ENCODE results near the gene MYOC. TPM values are rescaled to one million over a fixed set of nuclear protein-coding genes. Genes with fewer than 3 reads are reported as not detected.
"Not testable (repeated sequence)": the region's sequence is repeated elsewhere in the genome, so short reads cannot be mapped to it uniquely, and the experiment has no call there.

MYOC gene
- total RNA-seq, 1 donor from 2014 or later = 6.3 TPM

DNA sequence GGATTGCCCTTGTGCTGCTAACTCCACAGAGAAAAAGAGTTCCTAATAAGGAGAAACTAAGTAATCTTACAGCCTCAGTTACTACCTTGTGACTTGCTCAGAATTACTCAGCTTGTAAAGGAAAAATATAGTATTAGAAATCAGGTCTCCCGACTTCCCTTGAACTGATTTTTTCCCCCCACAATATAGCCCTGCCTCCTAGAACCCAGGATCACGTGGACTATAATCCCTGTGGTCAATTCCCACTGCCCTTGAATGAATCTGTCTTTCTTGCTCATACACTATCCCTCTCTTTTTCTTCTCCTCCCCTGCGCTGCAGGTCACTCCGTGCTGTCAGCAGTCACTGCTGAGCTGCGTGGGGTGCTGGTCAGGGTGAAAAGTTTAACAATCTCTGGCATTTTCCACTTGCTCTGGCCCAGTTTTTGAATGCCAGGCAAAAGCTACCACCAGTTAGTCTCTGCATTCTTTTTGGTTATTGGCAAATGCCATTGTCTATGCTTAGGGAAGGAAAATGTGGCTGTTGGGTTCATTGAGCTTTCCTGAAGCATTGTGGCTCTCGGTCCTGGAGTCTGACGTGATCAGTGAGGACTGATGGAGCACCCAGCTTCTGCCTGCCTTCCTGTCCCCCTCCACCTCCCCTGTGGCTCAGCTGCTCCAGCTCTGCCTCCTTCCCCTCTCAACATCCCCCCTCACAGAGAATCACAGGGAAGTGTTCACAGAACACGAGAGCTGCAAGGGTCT, 1.9 kb upstream of the MYOC start:
- no peak for DNase-seq (ENCODE audit: low spot score)

DNA sequence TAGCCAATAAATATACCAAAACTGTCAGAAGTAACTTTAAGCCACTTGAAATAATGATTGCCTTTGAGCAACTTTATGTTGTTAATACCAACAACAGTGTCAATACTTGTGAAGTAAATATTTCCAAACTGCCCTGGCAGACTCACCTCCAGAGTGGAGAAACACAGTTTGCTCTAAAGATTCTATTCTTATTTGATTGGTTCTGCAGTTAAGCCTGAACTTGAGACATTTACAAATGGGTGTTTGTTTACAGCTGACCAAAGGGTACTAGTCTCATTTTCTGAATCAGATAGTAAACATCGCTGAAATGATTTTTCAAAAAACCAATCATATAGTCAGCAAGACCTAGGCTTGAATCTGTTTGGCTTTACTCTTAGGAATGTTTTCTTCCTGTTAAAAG, 1.3 kb upstream of the MYOC start:
- DNase-seq (ENCODE audit: low spot score) = no peak

DNA sequence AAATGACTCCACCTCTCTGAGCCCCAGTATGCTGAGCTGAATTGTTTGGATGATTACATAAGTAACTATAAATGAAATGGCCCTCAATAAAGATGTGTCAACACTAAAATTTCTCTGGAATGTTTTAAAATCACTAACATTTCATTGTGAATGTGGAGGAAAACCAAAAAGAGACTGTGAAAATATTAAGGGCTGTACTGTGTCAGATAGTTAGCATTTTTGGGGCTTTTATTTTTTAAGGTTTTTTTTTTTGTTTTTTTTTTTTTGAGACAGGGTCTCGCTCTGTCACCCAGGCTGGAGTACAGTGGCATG, 6.3 kb downstream of the MYOC start:
- no peak for DNase-seq (ENCODE audit: low spot score)

DNA sequence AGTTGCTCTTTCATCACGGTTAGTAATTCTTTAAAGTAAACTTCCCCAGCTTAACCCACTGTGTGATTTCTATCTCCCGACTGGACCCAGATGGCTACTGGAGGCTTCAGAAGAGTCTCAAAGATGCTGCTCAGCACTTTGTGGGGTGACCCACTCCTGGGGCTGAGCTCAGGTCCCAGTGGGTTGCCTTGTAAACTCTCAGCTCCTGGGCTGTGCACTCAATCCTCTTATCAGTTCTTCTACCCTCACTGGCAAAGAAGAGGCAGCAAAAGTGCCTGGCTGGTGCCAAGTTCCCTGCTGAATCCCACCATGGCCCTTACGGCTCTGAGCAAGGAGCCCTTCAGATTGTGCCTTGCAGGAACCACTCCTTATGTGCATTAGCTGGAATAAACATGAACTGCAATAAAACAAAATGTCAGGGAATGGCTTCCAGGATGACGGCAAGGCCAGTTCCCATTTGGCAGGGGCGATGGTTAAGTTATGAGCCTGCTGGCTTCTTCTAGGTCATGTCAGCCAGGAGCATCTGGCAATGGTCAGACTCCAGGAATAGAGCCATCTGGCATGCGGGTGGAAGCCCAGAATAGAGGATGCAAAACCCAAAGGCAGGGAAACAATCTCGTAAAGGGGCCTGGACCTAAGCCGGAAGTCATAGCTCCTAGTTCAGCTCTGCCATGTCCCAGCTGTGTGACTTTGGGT, 6.8 kb downstream of the MYOC start:
- no peak for DNase-seq (ENCODE audit: low spot score)

DNA sequence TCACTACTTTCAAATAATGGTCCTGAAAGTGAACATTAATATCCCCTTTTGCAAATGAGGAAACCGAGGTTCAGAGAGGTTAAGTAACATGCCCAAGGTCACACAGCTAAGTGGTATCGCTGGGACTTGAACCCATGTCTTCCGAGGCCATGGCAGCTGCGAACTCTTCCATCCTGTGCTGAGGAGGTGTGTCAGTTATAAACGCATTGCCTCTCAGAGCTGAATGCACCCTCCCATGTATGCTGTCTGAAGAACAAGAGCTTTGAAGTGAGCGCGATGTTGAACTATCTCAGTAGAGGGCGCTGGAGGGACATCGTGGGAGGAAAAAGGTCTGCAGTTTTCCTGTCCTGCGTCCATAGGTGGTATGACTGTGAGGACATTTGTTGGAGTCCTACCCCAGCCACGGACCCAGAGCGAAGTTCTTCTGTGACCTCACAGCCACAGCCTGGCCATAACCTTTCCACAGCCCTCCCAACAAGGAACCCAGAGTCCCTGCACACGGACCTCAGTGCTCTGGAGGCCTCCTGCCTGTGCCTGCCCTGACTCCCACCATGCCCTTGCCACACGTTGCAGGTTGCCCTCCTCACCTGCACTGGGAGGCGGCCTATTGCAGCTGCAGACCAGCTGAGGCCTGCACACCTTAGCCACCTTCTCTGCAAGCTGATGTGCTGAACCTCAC, 7.5 kb downstream of the MYOC start:
- DNase-seq (ENCODE audit: low spot score) = no peak

DNA sequence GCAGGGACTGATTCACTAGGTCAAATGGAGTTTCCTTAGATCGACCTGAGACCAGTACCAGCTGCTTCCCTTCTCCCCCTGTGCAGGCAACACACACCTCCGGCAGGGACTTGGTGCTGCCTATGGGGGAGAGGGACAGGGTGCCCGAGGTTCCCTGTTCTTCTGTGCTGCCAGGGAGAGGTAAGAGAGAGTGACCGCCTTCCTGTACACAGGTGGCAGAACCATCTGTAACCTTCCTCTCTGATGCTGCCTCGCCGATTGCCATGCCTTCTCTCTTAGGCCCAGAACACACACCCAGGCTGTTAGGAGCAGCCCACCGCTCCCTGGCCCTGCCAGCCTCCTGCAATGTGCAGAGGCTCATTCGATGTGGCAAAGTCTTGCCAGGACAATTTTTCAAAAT, 9.3 kb downstream of the MYOC start:
- DNase-seq (ENCODE audit: low spot score) = no peak

DNA sequence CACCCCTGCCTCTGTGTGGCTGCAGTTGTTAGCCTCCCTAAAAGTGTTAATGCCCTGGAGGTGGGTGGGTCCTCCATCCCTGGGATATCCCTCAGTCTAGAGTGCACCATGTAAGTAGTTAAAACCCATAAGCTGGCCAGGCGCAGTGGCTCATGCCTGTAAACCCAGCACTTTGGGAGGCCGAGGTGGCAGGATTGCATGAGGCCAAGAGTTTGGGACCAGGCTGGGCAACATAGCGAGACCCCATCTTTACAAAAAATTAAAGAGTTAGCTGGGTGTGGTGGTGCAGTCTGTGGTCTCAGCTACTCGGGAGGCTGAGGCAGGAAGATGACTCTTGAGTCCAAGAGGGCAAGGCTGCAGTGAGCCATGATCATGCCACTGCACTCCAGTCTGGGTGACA, 10.3 kb downstream of the MYOC start:
- no peak for DNase-seq (ENCODE audit: low spot score)

DNA sequence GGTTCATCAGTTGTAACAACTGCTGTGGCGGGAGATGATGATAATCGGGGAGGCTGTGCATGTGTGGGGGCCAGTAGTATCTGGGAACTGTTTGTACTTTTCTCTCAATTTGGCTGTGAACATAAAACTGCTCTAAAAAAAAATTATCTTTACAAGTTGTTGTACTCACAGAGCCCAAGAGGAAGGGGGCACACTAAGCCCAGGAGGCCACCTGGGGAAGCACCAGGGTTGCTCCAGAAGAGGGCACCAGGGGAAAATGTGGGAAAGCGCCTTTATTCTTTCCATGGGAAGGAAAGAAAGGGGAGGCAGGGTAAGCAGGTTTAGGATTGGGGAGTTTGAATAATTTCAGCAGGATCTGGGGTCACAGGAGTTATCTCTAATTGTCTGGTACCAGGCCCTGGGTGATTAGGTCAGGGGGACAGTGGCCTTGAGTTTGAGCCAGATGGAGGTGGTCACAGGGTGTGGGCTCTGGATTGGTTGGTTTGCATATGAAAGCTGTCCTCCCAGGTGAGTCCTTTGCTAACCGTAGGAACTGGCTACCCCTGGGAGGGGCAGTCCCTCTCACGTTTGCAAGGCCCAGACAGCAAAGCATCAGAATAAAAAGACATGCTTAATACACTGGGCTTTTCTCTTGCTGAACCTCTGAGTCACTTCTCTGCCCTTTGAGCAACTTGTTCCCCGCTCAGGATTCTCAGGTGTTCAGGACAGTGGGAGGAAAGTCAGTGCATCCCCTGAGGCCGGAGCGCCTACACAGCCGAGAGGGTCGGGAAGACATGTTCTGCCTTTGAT, 11.2 kb downstream of the MYOC start:
- no peak for DNase-seq (ENCODE audit: low spot score)

DNA sequence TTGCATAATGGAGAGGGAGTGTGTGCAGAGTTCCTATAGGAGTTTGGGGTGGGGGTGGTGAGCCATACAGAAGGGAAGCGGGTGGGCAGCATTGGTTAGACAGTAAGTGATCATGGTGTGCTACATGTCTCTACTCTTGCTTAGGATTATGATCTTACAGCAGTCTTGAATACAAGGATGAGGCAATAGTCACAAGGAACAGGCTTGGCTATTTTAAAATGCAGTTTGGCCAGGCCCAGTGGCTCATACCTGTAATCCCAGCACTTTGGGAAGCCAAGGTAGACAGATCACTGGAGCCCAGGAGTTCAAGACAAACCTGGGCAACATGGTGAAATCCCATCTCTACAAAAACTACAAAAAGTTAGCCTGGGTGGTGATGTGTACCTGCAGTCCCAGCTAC, 12.3 kb downstream of the MYOC start:
- DNase-seq (ENCODE audit: low spot score) = no peak

DNA sequence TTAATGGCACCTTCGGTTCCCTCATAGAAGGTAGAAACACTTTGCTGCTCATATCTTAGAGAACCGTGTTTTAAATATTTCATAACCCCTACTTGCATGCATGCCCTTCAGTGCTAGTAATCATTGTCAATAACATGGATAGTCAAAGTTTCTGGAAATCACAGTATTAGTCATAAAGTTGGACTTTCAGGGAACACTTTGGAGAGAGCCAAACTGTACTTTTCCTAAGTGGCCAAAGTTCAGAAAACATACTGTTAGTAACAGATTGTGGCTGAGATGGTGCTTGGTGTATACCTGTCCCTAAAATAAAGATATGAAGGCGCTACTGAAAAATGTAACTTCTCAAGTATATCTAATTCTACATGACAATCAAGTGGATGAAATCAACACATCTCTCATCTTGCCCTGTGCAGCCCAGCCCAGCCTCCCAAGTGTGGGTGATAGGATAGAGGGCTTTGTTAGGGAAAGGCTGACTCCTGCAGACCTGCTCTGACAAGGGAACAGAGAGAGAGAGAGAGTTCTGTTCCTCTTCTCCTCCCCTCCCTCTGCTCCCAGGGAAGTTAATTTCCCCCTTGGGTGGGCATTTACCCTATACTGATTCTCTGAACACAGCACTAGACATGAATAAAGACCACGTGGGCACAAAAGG, 14.4 kb downstream of the MYOC start:
- no peak for DNase-seq (ENCODE audit: low spot score)

DNA sequence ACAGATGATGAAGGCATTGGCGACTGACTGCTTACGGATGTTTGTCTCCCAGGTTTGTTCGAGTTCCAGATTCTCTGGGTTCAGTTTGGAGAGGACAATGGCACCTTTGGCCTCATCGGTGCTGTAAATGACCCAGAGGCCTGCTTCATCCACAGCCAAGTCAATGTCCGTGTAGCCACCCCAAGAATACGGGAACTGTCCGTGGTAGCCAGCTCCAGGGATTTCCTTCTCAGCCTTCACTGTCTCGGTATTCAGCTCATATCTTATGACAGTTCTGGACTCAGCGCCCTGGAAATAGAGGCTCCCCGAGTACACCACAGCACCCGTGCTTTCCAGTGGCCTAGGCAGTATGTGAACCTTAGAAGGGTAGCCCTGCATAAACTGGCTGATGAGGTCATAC, 16.3 kb downstream of the MYOC start:
- no peak for DNase-seq (ENCODE audit: low spot score)

DNA sequence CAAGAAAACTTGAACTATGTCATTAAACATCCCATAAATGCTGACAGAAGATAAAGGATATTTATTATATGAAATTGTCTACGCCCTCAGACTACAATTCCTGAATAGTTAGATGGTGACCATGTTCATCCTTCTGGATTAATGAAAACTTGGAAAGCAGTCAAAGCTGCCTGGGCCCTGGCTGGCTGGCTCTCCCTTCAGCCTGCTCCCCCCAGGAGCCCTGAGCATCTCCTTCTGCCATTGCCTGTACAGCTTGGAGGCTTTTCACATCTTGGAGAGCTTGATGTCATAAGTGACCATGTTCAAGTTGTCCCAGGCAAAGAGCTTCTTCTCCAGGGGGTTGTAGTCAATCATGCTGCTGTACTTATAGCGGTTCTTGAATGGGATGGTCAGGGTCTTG, 16.8 kb downstream of the MYOC start:
- no peak for DNase-seq (ENCODE audit: low spot score)

DNA sequence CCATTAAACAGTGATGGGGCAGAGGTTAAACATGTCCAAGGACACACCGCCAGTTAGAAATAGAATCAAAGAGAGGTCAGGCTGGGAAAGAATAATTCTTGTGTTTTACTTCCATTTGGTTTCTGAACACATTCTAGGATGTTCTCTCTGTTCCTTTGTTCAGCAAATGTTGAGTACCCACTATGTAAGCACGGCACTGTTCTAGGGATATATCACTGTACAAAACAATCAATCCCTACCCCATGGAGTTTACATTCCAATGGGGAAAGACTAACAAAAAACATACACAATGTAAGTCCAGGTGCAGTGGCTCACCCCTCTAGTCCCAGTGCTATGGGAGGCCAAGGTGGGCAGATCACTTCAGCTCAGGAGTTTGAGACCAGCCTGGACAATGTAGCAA, 24.3 kb downstream of the MYOC start:
- no peak for DNase-seq (ENCODE audit: low spot score)

DNA sequence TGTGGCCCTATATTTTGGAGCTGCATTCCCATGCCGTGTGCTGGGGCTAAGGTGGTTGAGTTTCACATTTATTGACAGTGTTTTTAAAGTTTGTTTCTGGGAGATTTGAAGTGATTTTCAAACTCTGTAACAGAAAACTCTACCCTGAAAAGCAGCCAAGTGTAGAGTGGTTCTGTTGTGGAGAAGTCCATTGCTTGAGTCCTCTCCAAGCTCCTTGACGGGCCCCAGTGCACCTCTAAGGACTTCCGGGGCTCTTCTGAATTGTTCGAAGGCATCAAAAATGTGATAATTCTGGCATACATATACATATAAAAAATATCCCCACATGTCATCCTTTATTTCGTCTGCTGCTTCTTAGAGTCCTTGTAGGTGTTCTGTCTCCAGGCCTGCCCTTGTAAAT, 25.5 kb downstream of the MYOC start:
- no peak for DNase-seq (ENCODE audit: low spot score)

DNA sequence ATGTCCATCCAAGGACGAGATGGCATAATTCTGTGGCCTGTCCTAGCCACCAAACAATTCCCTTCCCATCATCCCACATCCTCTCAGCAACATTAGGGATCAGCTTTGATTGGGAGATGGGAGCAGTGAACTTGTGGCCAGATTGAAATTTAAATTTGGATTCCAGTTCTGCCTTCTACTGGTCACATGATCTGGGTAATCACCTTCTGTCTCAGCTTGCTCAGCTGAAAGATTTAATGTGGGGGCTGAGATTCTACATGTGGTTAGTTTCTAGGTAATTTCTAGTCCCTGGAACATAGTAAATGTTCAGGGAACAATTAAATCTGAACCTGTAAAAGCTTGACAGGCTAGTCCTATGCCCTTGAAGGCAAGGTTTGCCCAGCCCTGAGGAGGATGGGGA, 27.3 kb downstream of the MYOC start:
- no peak for DNase-seq (ENCODE audit: low spot score)

DNA sequence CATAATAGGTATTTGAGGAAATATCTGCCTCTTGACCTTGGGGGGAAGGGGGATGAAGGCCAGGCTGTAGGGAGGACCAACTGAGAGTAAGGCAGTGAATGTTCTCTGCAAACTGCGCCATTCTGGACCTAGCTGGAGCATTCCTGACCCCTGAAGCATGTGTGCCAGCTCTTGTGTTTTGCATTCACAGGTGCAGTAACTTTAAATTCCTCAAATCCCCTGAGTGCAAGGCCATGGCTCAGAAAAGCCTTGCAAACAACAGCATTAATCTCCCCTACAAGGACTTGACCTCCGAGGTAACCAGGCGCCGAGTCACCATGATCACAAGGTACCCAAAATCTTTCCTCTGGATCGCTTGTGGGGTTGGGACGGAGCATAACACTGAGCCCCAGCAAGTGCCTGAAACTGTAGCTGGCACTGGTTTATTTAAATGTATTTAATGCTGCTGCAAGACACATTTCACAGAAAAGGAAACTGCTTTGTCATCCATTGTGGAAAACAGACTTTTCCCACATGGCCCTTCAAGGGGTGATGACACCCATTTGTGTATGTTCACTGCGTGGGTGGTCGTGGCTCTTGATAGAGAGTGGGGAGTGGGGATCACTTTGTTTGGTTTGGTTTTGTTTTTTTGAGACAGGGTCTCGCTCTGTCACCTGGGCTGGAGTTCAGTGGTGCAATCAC, 28.7 kb downstream of the MYOC start:
- DNase-seq (ENCODE audit: low spot score) = no peak

DNA sequence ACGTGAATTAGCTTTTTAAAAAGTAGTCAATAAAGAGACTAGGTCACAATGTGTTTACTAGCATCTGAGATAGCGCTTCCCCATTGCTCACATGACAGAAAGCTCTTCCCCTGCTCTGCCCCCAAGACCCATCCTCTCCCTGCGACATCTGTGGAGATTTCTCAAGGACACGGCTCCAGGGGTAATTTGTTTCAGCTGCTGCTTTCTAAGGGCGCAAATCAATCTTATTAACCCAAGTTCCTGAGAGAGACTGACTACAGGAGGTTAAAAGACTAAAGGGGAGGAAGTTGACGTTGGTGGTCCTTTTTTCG, 30.4 kb downstream of the MYOC start, which contains the start of gene MYOCOS:
Gene MYOCOS (plus strand): TSS at position 92 of the 311 bp plus-strand sequence. CDS start 1,641 bp downstream, outside the sequence.
- no peak for DNase-seq (ENCODE audit: low spot score)

DNA sequence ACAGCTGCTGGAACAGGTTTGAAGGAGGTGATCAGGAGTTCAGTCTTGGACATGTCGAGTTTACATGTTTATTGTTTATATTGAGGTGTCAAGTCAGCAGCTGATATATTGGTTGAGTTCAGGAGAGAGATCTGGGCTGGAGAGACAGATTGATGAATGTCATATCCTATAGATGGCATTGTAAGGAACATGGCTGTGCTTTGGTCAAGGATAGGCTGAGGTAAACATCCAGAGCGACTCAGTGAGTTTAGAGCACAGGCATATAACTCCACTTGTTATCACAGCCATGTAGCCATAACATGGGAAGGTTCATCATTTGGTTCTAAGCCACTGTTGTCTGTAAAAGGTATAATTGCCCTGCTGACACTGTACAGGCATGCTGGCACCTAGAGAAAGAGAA, 35.9 kb downstream of the MYOC start:
- no peak for DNase-seq (ENCODE audit: low spot score)

DNA sequence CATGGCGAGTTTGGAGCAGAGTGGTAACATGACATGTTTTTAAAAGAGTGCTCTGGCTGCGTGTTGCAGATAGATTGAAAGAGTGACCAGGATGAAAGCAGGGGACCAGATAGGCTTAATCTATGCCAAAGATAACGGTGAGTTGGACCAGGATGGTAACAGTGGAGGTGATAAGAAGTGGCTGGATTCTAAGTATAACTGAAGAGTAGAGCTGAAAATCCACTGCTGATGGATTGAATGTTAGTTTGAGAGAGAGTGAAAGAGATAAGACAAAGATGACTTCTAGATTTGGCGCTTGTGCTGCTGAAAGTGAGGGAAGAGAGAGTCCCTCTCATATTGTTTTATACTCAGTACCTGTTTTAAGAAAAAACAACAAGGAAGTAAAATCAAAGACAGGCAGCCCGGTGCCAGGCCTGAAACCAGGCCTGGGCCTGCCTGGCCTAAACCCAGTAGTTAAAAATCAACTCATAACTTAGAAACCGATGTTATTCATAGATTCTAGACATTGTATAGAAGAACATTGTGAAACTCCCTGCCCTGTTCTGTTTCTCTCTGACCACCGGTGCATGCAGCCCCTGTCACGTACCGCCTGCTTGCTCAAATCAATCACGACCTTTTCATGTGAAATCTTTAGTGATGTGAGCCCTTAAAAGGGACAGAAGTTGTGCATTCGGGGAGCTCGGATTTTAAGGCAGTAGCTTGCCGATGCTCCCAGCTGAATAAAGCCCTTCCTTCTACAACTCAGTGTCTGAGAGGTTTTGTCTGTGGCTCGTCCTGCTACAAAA, 37.2 kb downstream of the MYOC start:
- not testable (repeated sequence) for DNase-seq (ENCODE audit: low spot score)

DNA sequence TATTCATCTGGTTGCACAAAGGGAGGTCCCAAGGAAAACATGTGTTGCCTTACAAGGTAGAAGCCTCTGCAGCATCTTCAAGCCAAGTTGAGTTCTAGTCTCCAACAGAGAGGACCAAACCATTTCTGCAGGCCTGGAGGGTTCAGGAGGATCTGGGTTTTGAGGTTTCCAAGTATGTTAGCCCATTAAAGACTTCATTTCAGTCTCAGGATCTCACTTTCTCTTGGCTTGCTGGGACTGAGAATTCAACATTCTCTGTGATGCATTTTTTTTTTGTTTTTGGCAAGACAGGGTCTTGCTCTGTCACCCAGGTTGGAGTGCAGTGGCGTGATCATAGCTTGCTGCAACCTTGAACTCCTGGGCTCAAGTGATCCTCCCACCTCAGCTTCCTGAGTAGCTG, 39.2 kb downstream of the MYOC start:
- no peak for DNase-seq (ENCODE audit: low spot score)

Data from mesenteric fat pad (tissue), 1 donor.